T-helper 1 cell treated with Interleukin-12 subunit alpha and Interleukin-12 subunit beta and Interleukin-4 antibody, amounts not matched to agents 30 ng/mL and 1 ng/mL, for 36 hours (primary cell): ENCODE results near the gene SLC25A31. TPM values are rescaled to one million over a fixed set of nuclear protein-coding genes. Genes with fewer than 3 reads are reported as not detected.

ENCODE experiments used
- total RNA-seq: library from RNA; stranded (reverse); gene quantifications from 2 replicates; pipeline ENCODE4 v1.2.3, GENCODE V29; 2022

The SLC25A31 gene
- total RNA-seq, 1 donor from 2014 or later: not detected

Other genes starting within 250 kb of the SLC25A31 start
- not detected in 2 replicates for gene INTU, start 97.4 kb upstream of the SLC25A31 start, total RNA-seq
- gene HSPA4L, start 51.9 kb downstream of the SLC25A31 start, total RNA-seq: 0.66 and 0.83 TPM in 2 replicates
- 38.1 and 40.1 TPM in 2 replicates for gene PLK4, start 150.5 kb downstream of the SLC25A31 start, total RNA-seq
- 21.0 and 21.2 TPM in 2 replicates for gene MFSD8, start 234.8 kb downstream of the SLC25A31 start, total RNA-seq
- gene ABHD18, start 235.0 kb downstream of the SLC25A31 start, total RNA-seq: 24.1 and 25.2 TPM in 2 replicates